NCI-H128 (cell line): ENCODE results near the gene SLFN14.
"Not testable (repeated sequence)": the region's sequence is repeated elsewhere in the genome, so short reads cannot be mapped to it uniquely, and the experiment has no call there.

Experiments used
- DNase-seq: peaks from one replicate; lab custom pipeline; 2025; ENCODE audit not compliant: unreplicated experiment; lab: John Stamatoyannopoulos, UW

The SLFN14 gene

GRCh38 chr17:35523296-35523695 is 37.3 kb downstream of the SLFN14 start:
- DNase-seq: no peak

- DNase-seq: not testable (repeated sequence)
These were observed 38.9 kb downstream of the SLFN14 start for GRCh38 chr17:35521654-35522256.

DNA sequence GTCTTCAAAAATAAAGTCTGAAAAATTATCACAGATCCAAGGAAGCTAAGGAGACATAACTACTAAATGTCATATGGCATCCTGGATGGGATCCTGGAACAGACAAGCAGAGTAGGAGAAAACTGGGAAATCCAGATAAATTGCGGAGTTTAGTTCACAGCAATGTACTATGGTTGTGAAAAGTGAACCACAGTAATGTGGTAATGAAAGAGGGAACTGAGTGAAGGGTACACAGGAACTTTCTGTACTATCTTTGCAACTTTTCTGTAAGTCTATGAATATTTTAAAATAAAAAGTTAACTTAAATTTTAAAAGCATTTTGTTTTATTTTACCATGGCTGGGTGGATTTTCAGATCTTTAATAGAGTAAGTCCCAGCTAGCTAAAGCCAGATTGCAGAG is 39.5 kb downstream of the SLFN14 start:
- DNase-seq: no peak

DNA sequence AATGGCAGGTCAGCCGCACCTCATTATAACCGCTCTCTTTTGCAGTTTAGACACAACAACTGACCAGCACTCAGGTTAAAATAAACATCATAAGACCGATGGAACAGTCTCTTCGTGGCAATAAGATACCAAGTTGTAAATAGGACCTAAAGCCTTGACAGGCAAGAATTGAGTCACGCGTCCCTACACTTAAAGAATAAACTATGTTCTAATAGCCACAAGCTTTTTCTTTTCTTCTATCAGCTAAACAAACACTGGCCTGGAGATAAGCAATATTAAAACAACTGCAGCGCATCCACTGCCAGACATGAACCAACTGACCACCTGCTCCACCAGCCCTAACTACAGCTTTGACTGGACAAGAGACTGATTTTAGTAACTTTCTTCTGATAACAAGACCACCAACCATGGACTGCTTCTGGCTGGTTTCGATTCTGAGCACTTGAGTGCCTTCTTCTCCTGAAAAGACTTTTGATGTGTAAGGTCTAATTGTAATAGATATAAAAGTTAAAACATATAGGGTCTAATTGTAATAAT is 40.6 kb downstream of the SLFN14 start:
- DNase-seq: no peak

DNA sequence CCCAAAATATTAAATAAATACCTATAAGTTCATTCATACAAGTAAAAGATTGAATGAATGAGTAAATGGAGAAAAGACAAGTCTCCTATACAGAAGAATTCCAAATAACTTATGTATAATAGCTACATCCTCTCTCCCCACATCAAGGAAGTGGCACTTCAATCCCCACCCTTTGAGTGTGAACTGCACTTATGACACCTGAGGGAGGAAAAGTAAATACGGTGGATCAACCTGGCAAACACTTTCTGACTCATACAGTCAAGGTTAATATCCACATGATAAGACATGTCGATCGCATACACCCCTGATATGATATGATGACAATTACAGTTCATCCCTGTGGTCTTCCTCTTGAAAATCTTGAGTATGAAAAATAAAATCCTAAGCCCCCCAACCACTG is 41.2 kb downstream of the SLFN14 start:
- no peak for DNase-seq

GRCh38 chr17:35518431-35518830 is 42.2 kb downstream of the SLFN14 start:
- DNase-seq: not testable (repeated sequence)

- no peak for DNase-seq
These were observed 45.6 kb downstream of the SLFN14 start for GRCh38 chr17:35515027-35515426.

DNA sequence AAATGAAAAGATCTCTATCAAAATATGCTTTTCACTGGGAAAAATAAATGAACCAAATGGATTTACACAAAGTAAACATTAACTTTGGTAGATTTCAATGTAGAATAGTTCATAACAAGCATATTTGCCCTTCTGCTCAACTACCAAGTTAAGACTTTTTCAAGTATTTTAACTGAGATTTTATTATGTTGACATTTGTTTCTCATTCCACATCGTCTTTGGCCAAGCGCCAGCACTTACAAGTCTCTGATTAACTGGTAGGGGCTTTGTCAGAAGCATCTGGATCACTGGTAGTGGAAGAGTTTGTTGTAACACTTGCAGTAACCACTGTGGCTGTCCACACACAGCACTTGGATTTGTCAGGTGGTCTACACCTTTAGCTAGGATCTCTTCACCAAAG is 46.1 kb downstream of the SLFN14 start:
- no peak for DNase-seq
